KBM-7 (cell line): Measurements from ENCODE around the gene CERK.

Source experiments
- DNase-seq: peaks from one replicate; pipeline ENCODE4 v3.0.0-alpha.2; 2015
- in situ Hi-C: fragments of 300-500 bp; cut with MboI; formaldehyde crosslinking; loops from 2 replicates; pipeline ENCODE4 v1.14.3; 2020; ENCODE audit warnings: low sequenced_read_pairs, low pct_unique_long_range_greater_than_20kb, mixed read lengths

The CERK gene

GRCh38 chr22:46673205-46673604, 64.8 kb downstream of the CERK start:
- no peak for DNase-seq
- in situ Hi-C loops, result no loop called here

GRCh38 chr22:46672731-46673130, 65.3 kb downstream of the CERK start:
- no peak for DNase-seq
- in situ Hi-C loops, result no loop called here

- in situ Hi-C loops, result no loop called here
- no peak for DNase-seq
These were observed 66.1 kb downstream of the CERK start for GRCh38 chr22:46671824-46672432.

DNA sequence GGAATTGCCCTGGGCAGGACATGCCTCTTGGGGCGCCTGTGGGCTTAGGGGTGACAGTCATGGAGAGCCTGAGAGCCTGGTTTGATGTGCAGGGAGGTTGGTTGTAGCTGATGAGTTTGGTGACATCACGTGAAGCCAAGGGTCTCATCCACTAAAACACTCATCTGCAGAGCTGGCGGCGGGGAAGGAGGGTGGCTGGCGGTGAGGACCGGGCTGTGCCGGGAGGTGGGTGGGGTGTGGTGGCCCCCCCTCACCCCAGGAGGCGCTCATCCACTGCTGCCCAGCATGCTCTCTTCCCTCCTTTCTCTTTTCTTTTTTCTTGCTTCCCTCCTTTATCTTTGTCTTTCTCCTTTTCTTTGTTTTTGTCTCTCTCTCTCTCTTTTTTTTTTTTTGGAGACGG, 68.9 kb downstream of the CERK start:
- in situ Hi-C loops, result no loop called here
- no peak for DNase-seq

- in situ Hi-C loops, result no loop called here
- no peak for DNase-seq
These were observed 69.9 kb downstream of the CERK start for GRCh38 chr22:46668116-46668515.

- in situ Hi-C loops, result no loop called here
- DNase-seq, result no peak
These were observed 70.8 kb downstream of the CERK start for GRCh38 chr22:46667245-46667623.

DNA sequence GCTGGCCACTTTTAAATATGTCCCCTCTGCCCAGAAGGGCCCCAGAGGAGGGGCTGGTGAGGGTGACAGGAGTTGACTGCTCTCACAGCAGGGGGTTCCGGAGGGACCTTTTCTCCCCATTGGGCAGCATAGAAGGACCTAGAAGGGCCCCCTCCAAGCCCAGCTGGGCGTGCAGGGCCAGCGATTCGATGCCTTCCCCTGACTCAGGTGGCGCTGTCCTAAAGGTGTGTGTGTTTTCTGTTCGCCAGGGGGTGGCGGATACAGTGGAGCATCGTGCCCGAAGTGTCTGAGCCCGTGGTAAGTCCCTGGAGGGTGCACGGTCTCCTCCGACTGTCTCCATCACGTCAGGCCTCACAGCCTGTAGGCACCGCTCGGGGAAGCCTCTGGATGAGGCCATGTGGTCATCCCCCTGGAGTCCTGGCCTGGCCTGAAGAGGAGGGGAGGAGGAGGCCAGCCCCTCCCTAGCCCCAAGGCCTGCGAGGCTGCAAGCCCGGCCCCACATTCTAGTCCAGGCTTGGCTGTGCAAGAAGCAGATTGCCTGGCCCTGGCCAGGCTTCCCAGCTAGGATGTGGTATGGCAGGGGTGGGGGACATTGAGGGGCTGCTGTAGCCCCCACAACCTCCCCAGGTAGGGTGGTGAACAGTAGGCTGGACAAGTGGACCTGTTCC, 71.3 kb downstream of the CERK start:
- no peak for DNase-seq
- in situ Hi-C loops, result no loop called here

- in situ Hi-C loops, result no loop called here
- DNase-seq, result no peak
These were observed 72.2 kb downstream of the CERK start for GRCh38 chr22:46665751-46666280.

DNA sequence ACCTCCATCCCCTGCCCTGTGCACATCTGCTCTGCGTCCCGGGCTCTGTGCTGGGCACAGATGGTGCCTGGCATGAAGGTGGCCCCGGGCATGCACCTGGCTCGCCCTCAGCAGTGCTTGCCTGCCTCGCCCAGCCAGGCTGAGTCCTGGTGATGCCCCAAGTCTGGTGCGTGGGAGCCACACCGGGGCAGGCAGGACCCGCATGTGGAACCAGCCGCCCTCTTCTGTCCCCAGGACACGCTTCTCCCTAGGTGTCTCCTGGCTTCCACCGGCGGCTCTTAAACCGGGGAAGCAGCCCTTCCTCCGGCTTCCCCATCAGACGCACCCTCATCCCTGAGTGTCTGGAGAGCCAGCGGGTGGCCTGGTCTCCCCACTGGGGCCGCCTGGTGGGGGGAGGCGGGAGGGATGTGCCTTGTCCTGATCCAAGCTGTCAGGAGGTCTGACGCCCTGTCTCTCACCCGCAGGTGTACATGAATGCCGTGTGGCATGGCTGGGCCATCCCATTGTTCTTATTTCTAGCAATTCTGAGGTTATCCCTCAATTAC, 72.8 kb downstream of the CERK start:
- no peak for DNase-seq
- in situ Hi-C loops, result no loop called here

- in situ Hi-C loops, result no loop called here
- DNase-seq, result no peak
These were observed 73.7 kb downstream of the CERK start for GRCh38 chr22:46664301-46664855.

DNA sequence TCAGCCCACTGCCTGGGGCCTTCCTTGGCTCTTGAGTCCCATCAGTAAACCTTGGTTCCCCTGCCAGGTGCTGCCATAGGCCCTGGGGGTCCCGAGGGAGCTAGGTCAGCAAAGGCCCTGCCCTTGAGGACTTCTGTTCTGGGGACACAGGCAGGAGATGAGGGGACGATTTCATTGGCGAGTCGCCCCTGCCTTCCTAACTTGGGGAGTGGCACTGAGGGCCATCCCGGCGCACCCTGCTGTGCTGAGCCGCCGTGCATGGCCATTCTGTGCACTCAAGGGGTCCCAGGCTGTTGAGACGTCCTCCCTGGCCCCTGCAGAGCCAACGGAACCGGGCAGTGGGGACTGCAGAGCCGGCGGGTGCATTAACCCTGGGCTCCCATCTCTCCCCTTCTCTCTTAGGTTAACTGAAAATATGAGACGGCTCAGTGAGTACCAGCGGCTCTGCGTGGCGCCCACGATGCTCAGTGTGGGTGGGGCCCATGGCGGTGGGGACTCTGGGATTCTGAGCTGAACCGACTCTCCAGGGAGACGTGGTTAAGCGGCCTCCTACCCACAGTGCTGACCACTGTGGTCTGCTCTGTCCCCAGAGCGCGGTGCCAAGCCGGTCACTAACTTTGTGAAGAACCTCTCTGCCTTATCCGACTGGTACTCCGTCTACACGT, 74.5 kb downstream of the CERK start:
- in situ Hi-C loops, result no loop called here
- no peak for DNase-seq

GRCh38 chr22:46663001-46663400, 75.1 kb downstream of the CERK start:
- in situ Hi-C loops, result no loop called here
- no peak for DNase-seq

- no peak for DNase-seq
- in situ Hi-C loops, result no loop called here
These were observed 75.8 kb downstream of the CERK start for GRCh38 chr22:46662226-46662625.

- no peak for DNase-seq
- in situ Hi-C loops, result no loop called here
These were observed 76.7 kb downstream of the CERK start for GRCh38 chr22:46661221-46661851.

DNA sequence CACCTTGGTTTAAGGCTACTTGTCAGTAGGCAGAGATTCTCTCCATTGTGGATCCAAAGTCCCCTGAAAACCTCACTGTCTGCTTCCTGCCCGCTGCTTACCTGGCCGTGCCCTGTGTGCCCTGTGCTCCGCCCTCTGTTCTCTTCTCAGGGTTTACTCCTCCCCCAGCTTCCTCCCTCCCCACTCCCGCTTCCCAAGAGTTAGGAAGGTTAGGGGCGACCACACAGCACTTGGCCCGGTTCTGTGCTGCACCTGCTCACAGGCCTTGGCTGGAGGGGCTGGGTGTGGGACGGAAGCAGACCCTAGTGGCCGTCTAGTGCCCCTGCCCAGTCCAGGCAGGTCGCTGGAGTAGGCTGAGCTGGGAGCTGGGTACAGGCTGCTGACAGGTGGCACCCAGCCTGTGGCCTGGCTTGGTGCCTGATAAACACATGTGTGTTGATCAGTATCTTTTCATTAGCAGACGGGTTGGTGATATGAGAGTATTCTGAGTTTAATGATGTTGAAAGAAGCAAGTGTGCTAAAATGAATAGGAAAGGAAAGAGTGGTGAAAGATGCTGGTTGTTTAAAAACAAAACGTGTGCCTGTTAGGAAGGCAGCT, 77.3 kb downstream of the CERK start:
- DNase-seq, result no peak
- in situ Hi-C loops, result no loop called here

- in situ Hi-C loops, result no loop called here
- no peak for DNase-seq
These were observed 78.3 kb downstream of the CERK start for GRCh38 chr22:46659791-46660186.

GRCh38 chr22:46659059-46659790, 78.8 kb downstream of the CERK start:
- DNase-seq, result no peak
- in situ Hi-C loops, result no loop called here
